ENCODE measurements around the gene CLNK. TPM values are rescaled to one million over a fixed set of nuclear protein-coding genes. Genes with fewer than 3 reads are reported as not detected.

CLNK gene
- total RNA-seq, 1 donor from 2014 or later, result 0.35 TPM

DNA sequence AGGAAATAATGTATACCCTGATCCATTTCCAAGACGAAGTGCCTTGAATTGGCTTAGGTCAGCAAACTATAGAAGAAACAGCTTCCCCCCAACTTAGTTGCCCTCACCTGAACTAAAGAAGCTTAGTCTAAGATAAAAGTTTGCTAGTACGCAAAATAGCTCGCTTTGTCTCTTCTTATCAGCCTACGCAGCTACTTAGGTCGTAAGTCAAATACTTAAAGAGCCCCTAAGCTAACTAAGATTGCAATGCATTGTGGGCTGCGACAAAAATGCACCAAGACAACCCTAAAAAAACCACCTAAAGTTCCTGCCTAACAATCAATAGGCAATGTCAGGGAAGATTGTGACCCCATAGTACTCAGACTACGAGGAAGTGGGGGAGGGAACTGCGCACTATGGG is 12.8 kb downstream of the CLNK start:
- no peaks in the 10 kb centered on the region for H3K4me1 ChIP-seq
- intact Hi-C loops (cut with DNase I), result no loop called here
- no peak overlapping the region for H3K27ac ChIP-seq
- no peak for ATAC-seq
- TF ChIP-seq, protein P1, sequence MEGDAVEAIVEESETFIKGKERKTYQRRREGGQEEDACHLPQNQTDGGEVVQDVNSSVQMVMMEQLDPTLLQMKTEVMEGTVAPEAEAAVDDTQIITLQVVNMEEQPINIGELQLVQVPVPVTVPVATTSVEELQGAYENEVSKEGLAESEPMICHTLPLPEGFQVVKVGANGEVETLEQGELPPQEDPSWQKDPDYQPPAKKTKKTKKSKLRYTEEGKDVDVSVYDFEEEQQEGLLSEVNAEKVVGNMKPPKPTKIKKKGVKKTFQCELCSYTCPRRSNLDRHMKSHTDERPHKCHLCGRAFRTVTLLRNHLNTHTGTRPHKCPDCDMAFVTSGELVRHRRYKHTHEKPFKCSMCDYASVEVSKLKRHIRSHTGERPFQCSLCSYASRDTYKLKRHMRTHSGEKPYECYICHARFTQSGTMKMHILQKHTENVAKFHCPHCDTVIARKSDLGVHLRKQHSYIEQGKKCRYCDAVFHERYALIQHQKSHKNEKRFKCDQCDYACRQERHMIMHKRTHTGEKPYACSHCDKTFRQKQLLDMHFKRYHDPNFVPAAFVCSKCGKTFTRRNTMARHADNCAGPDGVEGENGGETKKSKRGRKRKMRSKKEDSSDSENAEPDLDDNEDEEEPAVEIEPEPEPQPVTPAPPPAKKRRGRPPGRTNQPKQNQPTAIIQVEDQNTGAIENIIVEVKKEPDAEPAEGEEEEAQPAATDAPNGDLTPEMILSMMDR (IDR thresholded peaks at IDR 0.05), result no peak
- DNase-seq, result no peak
- no peaks in the 10 kb centered on the region for H3K9me3 ChIP-seq
- no peaks in the 10 kb centered on the region for H3K27me3 ChIP-seq
- no peak overlapping the region for H3K4me3 ChIP-seq
- no peaks in the 10 kb centered on the region for H3K36me3 ChIP-seq

DNA sequence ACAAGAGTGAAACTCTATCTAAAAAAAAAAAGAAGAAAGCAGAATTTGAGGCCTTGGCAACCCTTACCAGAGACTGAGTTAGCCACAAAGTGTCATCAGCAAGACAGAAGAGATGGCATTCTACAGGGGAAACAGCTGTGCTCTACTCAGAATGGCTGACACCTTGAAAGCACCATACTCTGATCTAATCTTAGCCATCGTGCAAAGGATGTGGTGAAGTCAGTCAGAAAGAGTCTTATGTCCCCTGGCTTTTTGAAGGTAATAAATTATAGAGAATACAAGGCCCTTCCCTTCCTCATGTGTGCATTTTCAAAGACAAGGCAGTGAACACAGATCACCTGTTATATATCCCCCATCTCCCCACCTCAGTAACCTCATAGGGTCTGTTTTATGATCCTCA is 13.2 kb downstream of the CLNK start:
- Histone ChIP-seq H3K27ac (no peak overlapping the region), H3K9me3 (no peaks in the 10 kb centered on the region), H3K36me3 (no peaks in the 10 kb centered on the region), H3K4me3 (no peak overlapping the region), H3K27me3 (no peaks in the 10 kb centered on the region), H3K4me1 (no peaks in the 10 kb centered on the region)
- no peak for ATAC-seq
- intact Hi-C loops (cut with DNase I), result no loop called here
- no peak for DNase-seq
- TF ChIP-seq, protein P1 (IDR thresholded peaks at IDR 0.05), result no peak

DNA sequence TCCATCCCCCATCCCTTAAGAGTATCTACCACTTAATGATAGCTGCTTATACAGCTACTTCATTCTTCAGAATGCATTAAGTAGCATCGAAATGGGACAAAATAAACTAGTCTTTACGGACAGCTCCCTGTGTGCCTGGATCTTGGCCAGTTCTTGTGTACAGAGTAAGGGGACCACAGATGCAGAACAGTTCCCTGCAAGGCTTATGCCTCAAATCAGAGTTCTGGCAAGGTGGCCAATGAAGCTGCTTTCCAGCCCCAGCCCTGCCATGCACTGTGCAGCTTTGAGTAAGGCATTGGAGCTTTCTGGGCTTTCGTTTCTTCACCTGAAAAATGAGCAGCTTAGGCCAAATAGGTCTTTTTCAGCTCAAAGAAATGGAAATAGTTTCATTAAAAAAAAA is 14.2 kb downstream of the CLNK start:
- ATAC-seq (no peak), DNase-seq (no peak)
- no peaks in the 10 kb centered on the region for H3K4me1 ChIP-seq
- no peak overlapping the region for H3K4me3 ChIP-seq
- intact Hi-C loops (cut with DNase I), result no loop called here
- H3K9me3 ChIP-seq, result no peaks in the 10 kb centered on the region
- H3K27me3 ChIP-seq, result no peaks in the 10 kb centered on the region
- H3K27ac ChIP-seq, result no peak overlapping the region
- TF ChIP-seq, protein P1 (IDR thresholded peaks at IDR 0.05), result no peak
- H3K36me3 ChIP-seq, result no peaks in the 10 kb centered on the region

DNA sequence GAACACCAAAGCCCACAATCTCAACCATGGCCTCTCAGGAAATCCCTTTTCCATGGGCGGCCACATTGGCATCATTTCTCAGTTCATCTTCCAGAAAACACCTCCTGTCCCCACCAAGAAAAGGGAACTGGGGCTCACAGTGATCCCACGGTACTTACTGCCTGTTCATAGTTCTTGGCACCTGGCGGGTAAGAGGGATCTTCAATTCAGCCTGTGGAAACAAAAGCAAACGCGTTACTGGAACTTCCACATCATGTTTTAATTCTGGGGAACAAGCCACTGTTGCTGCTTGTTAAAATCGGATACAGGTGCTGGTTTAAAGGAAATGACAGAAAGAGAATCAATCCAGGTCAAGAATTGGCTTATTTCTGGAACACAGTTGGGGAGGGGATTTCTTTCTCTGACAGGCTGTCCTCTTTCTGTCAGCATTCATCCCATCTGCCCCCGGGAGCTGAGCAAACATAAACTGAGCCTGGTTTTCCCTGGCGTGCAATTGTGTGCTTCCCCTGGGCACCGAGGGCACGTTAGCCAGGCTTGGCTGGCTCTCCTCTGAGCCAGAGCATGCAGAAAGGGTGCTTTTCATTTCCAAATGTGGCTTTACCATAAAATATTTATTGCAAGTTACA is 16.8 kb downstream of the CLNK start:
- TF ChIP-seq, protein P1 (IDR thresholded peaks at IDR 0.05), result no peak
- H3K27me3 ChIP-seq, result no peaks in the 10 kb centered on the region
- H3K9me3 ChIP-seq, result no peaks in the 10 kb centered on the region
- intact Hi-C loops (cut with DNase I), result no loop called here
- DNase-seq (no peak), ATAC-seq (no peak)
- no peaks in the 10 kb centered on the region for H3K36me3 ChIP-seq
- no peaks in the 10 kb centered on the region for H3K4me1 ChIP-seq
- H3K27ac ChIP-seq, result no peak overlapping the region
- H3K4me3 ChIP-seq, result no peak overlapping the region

DNA sequence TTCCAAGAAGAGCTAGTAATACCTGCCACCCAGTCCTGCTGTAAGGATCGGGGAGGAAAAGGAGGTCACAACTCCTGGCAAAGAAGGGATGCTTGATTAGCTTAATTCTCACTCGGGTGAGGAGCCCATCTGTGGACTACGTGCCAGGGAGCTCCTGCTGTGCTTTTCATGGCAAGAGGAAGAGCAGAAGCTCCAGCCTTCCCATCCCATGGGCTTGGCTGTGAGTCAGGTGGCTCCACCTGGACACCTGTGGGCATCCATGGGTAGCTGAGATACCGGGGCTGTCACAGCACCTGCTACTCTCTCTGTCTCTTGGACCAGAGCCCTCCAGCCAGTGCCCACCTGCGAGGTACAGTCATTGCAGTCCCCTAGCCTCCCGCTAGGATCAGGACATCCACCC is 18.0 kb downstream of the CLNK start:
- no peaks in the 10 kb centered on the region for H3K36me3 ChIP-seq
- H3K9me3 ChIP-seq, result no peaks in the 10 kb centered on the region
- intact Hi-C loops (cut with DNase I), result no loop called here
- H3K27ac ChIP-seq, result no peak overlapping the region
- DNase-seq (no peak), ATAC-seq (no peak)
- H3K4me1 ChIP-seq, result no peaks in the 10 kb centered on the region
- H3K27me3 ChIP-seq, result no peaks in the 10 kb centered on the region
- TF ChIP-seq, protein P1 (IDR thresholded peaks at IDR 0.05), result no peak
- no peak overlapping the region for H3K4me3 ChIP-seq

DNA sequence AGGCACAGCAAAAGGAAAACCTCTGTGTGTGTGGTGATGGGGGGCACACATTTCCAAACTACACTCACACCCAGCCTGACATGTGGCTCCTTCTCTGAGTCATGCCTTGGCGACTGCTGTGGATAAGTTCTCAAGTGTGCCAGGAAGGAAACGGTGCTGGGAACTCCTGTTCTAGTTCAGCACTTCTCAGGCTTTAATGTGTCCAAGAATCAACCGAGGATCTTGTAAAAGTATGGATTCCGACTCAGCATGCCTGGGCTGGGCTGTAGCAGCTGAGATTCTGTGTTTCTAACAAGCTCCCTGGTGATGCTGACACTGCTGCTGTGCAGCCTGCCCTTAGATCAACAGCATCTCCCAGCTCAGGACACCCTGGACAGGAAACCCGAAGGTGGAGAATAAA is 20.2 kb downstream of the CLNK start:
- TF ChIP-seq, protein P1 (IDR thresholded peaks at IDR 0.05), result no peak
- H3K27me3 ChIP-seq, result no peaks in the 10 kb centered on the region
- H3K27ac ChIP-seq, result no peak overlapping the region
- H3K4me1 ChIP-seq, result no peaks in the 10 kb centered on the region
- H3K9me3 ChIP-seq, result no peaks in the 10 kb centered on the region
- ATAC-seq (peak; percentile 84), DNase-seq (no peak)
- no peak overlapping the region for H3K4me3 ChIP-seq
- intact Hi-C loops (cut with DNase I), result no loop called here
- H3K36me3 ChIP-seq, result no peaks in the 10 kb centered on the region

All from upper lobe of right lung (tissue), 1 donor.